GM12878 (cell line): ENCODE measurements around the gene UBAC2. TPM values are rescaled to one million over a fixed set of nuclear protein-coding genes. Genes with fewer than 3 reads are reported as not detected.

Experiments
- ATAC-seq: fragments of 200-7000 bp; cut with Tn5 transposase; 3 replicates; pipeline ENCODE4 v1.9.1; 2020; ENCODE audit warnings: mild to moderate bottlenecking, moderate library complexity
- BruUV-seq: library from RNA; stranded (reverse); fragments of 400-500 nt; replicated peaks from 2 replicates; lab custom pipeline; 2021; lab: Mats Ljungman, UMichigan
- CTCF ChIA-PET: fragments of 300-600 bp; sonication (Branson Sonifier 250); formaldehyde crosslinking; extraction: SDS; loops from one replicate; lab custom pipeline; 2021; ENCODE audit warnings: inconsistent platforms; lab: Yijun Ruan, JAX
- POLR2A ChIA-PET: fragments of 350-600 bp; formaldehyde crosslinking; extraction: SDS; loops from one replicate; lab custom pipeline; 2021; ENCODE audit warnings: inconsistent platforms; lab: Charles Lee
- RAD21 ChIA-PET: fragments of 300-600 bp; sonication (Branson Sonifier 250); formaldehyde crosslinking; loops from one replicate; lab custom pipeline; 2023; ENCODE audit warnings: antibody characterized with exemption; ENCODE audit not compliant: unreplicated experiment; lab: Charles Lee
- SMC1A ChIA-PET: fragments of 300-600 bp; sonication (Branson Sonifier 250); formaldehyde crosslinking; loops from one replicate; lab custom pipeline; 2023; ENCODE audit not compliant: unreplicated experiment, uncharacterized antibody; lab: Charles Lee
- DNase-seq: peaks from one replicate; pipeline ENCODE4 v3.0.0-alpha.2; 2011; ENCODE audit warnings: low read depth, low spot score
- FAIRE-seq: peaks from 3 replicates; lab custom pipeline; 2011; peaks lifted over from hg19 to GRCh38; lab: Jason Lieb, UNC
- H2AFZ ChIP-seq: 2 replicates; pipeline ENCODE4 v1.6.0; 2011; ENCODE audit warnings: low read depth, low read length, control low read depth; ENCODE audit not compliant: control insufficient read depth
- H3K27ac ChIP-seq: 2 replicates; pipeline ENCODE4 v1.5.1; 2011; ENCODE audit warnings: control low read depth; ENCODE audit not compliant: control insufficient read depth, insufficient read depth
- H3K27me3 ChIP-seq, 2 experiments: replicated peaks in 1 of 2; 2 replicates each; pipeline versions ENCODE4 v1.6.0 to v1.6.1; 2011; ENCODE audit warnings: low read length in 1 of 2; ENCODE audit not compliant: control insufficient read depth in 2 of 2, insufficient read depth in 2 of 2
- H3K36me3 ChIP-seq, 2 experiments: 2 replicates each; pipeline ENCODE4 v1.5.1; 2011; ENCODE audit warnings: low read length in 1 of 2; ENCODE audit not compliant: control insufficient read depth in 2 of 2, insufficient read depth in 2 of 2
- H3K4me1 ChIP-seq: 2 replicates; pipeline ENCODE4 v1.6.1; 2011; ENCODE audit warnings: mild to moderate bottlenecking, low read length, moderate library complexity, mixed read lengths; ENCODE audit not compliant: control insufficient read depth, insufficient read depth
- H3K4me2 ChIP-seq: 2 replicates; pipeline ENCODE4 v1.6.0; 2011; ENCODE audit warnings: control low read depth; ENCODE audit not compliant: control insufficient read depth, insufficient read depth
- H3K4me3 ChIP-seq: fragments of 200-600 bp; sonication (generic); 2 replicates; pipeline ENCODE4 v1.5.1; 2016
- H3K79me2 ChIP-seq: 2 replicates; pipeline ENCODE4 v1.6.0; 2011; ENCODE audit warnings: low read length; ENCODE audit not compliant: control insufficient read depth, insufficient read depth
- H3K9ac ChIP-seq: 2 replicates; pipeline ENCODE4 v1.8.0; 2011; ENCODE audit warnings: low read length, control low read depth, mixed read lengths; ENCODE audit not compliant: control insufficient read depth, insufficient read depth
- H3K9me3 ChIP-seq: replicated peaks from 3 replicates; pipeline ENCODE4 v1.5.1; 2011; ENCODE audit warnings: mild to moderate bottlenecking, low read length; ENCODE audit not compliant: control insufficient read depth, insufficient read depth
- H4K20me1 ChIP-seq: 2 replicates; pipeline ENCODE4 v1.6.0; 2011; ENCODE audit not compliant: control insufficient read depth, insufficient read depth
- ASH2L ChIP-seq: fragments of 300-600, 200-600 bp; sonication (generic); IDR thresholded peaks from 2 replicates; pipeline ENCODE4 v1.6.1; 2017; ENCODE audit warnings: low read depth, mild to moderate bottlenecking, borderline replicate concordance
- BHLHE40 ChIP-seq, 2 experiments: fragments of 450-650 bp in 1 of 2; IDR thresholded peaks; 2 replicates each; pipeline ENCODE4 v1.6.1; 2011 to 2017; ENCODE audit warnings: low read depth in 2 of 2, borderline replicate concordance in 1 of 2, improper control_type of control experiment in 1 of 2, low read length in 1 of 2, mild to moderate bottlenecking in 1 of 2
- CREM ChIP-seq: IDR thresholded peaks from 2 replicates; pipeline ENCODE4 v1.6.1; 2014; ENCODE audit warnings: antibody characterized with exemption, low read depth
- FOXM1 ChIP-seq: IDR thresholded peaks from 2 replicates; pipeline ENCODE4 v1.6.1; 2012; ENCODE audit warnings: low read depth, mild to moderate bottlenecking, inconsistent platforms, low read length, moderate library complexity
- MEF2A ChIP-seq: IDR thresholded peaks from 2 replicates; pipeline ENCODE4 v1.6.1; 2011; ENCODE audit warnings: low read depth, mild to moderate bottlenecking, low read length, moderate library complexity; ENCODE audit not compliant: insufficient read depth
- WGBS: methylation state at CpG from one replicate; pipeline ENCODE4 v1.1.6; 2016; ENCODE audit warnings: low lambda C conversion rate; ENCODE audit not compliant: insufficient replicate concordance, insufficient coverage; ENCODE audit errors: missing lambda C conversion rate; 5-methylcytosine and 5-hydroxymethylcytosine counted together
- in situ Hi-C: fragments of 300-500 bp; cut with MboI; formaldehyde crosslinking; loops from 9 replicates; pipeline ENCODE4 v1.14.3; 2018; ENCODE audit warnings: mixed read lengths
- intact Hi-C: fragments of 100-400 bp; cut with micrococcal nuclease; formaldehyde crosslinking; loops from one replicate; pipeline ENCODE4 v1.14.2; 2022; ENCODE audit not compliant: unreplicated experiment
- polyA plus RNA-seq, 11 experiments: library from polyadenylated mRNA; depleted of rRNA in 4 of 11; unstranded in 6 of 11; stranded (reverse) in 5 of 11; fragments of >200 nt; fragmentation: Nextera tagmentation in 4 of 11; fragmentation: Illumina TruSeq in 1 of 11; extraction: Ambion mirVana in 4 of 11; extraction: Trizol in 1 of 11; gene quantifications; 1 replicate in 1 of 11; 2 replicates in 10 of 11; pipeline versions ENCODE4 v1.2.1 to v1.2.3, GENCODE V29; 2011 to 2016; ENCODE audit warnings: inconsistent platforms in 2 of 11, missing spikeins in 2 of 11, low read depth in 1 of 11
- total RNA-seq, 4 experiments: library from RNA; depleted of rRNA in 3 of 4; stranded (reverse); fragments of >200 nt in 3 of 4; fragmentation: Illumina TruSeq in 1 of 4; extraction: Trizol in 1 of 4; gene quantifications; 2 replicates each; pipeline versions ENCODE4 v1.2.1 to v1.2.3, GENCODE V29; 2013 to 2021
- TF ChIP-seq, protein P1 (sequence below): fragments of 450-650 bp; IDR thresholded peaks from 2 replicates; pipeline ENCODE4 v1.6.1; 2017; ENCODE audit warnings: antibody characterized with exemption, mild to moderate bottlenecking, moderate library complexity
- TF ChIP-seq, protein P2 (sequence below): fragments of 450-650 bp; IDR thresholded peaks from 2 replicates; pipeline ENCODE4 v1.6.1; 2017; ENCODE audit warnings: mild to moderate bottlenecking

UBAC2 gene
- total and polyA plus RNA-seq, 10 of the 15 experiments (the other 5 are each of a cell fraction or from before 2014, with no cell fraction given), result 3.0 to 54.6 (median 17.4) TPM

DNA sequence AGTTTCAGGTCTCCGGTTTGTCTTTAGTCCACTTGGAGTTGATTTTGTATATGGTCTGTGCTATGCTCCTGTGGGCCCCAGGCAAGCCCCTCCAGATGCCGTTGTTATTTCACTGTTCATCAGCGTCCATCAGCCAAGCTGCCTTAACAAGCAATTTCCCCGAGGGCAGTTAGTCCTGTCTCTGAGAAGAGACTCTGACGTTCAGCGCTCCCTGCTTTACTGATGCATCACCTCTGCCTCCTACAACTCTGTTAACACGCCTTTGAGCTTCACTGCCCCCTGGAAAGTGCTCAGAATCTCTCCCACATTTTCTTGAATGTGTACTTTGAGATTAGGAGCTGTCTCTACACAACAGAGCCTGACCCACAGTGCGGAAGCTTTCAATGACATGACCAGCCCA, 41.8 kb upstream of the UBAC2 start (continued):
- TF ChIP-seq, protein P1, sequence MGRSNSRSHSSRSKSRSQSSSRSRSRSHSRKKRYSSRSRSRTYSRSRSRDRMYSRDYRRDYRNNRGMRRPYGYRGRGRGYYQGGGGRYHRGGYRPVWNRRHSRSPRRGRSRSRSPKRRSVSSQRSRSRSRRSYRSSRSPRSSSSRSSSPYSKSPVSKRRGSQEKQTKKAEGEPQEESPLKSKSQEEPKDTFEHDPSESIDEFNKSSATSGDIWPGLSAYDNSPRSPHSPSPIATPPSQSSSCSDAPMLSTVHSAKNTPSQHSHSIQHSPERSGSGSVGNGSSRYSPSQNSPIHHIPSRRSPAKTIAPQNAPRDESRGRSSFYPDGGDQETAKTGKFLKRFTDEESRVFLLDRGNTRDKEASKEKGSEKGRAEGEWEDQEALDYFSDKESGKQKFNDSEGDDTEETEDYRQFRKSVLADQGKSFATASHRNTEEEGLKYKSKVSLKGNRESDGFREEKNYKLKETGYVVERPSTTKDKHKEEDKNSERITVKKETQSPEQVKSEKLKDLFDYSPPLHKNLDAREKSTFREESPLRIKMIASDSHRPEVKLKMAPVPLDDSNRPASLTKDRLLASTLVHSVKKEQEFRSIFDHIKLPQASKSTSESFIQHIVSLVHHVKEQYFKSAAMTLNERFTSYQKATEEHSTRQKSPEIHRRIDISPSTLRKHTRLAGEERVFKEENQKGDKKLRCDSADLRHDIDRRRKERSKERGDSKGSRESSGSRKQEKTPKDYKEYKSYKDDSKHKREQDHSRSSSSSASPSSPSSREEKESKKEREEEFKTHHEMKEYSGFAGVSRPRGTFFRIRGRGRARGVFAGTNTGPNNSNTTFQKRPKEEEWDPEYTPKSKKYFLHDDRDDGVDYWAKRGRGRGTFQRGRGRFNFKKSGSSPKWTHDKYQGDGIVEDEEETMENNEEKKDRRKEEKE, result no peak

DNA sequence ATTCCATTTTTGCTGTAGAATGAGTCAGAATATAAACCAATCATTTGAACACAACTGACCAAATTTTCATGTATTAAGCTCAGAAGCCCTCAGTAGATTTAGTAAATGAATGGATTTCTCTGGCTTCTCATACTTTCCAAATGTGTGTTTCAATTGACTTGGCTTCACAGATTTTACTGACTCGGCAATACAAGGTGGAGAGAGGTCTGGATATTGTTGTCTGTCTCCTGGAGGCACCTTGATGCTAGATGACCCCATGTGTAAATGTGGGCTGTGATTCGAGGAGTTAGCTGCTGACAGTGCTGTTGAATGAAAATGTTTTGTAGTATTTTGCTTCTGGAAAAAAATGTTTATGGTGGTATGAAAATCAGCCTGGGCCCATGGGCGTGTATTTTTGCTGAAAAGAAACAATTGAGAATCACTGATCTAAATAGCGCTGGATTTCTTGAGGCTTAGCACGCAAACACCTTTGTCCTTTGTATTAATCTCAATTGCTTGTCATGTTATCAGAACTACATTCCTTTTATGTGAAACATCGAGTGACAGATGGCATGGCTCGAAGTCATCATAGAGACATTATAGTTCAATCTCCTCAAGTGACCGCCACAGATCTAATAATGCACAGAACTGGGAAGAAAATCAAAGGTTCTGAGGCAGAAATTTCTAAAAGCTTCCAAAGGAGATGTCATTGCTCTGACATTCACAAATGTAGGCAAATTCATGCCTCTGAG, 41.2 kb upstream of the UBAC2 start:
- FAIRE-seq (no peak), DNase-seq (no peak), ATAC-seq (no peak)
- no TSS peak for BruUV-seq
- no peaks in the 10 kb centered on the region for H3K9me3 ChIP-seq
- WGBS, result 38% methylated on average over 8 of the region's 8 CpGs
- POLR2A ChIA-PET, result no interaction called here
- no peak overlapping the region for H2AFZ ChIP-seq
- H3K79me2 ChIP-seq, result no peaks in the 10 kb centered on the region
- in situ Hi-C loops, result no loop called here
- peaks cover 0 to 6% of the 10 kb centered on the region in 2 experiments; a peak in 3 of 4 replicates for H3K27me3 ChIP-seq
- H3K4me1 ChIP-seq, result no peaks in the 10 kb centered on the region
- intact Hi-C loops, result no loop called here
- H3K27ac ChIP-seq, result no peak overlapping the region
- CTCF ChIA-PET, result interaction anchor here (1.0 kb wide), 1 partner anchor 99 kb away, joined by 3 read pairs; the partner anchor contains the start of gene GPR18
- no peaks in the 10 kb centered on the region for H4K20me1 ChIP-seq
- TF ChIP-seq MEF2A (no peak), FOXM1 (no peak), CREM (no peak), ASH2L (no peak), BHLHE40 (IDR thresholded peaks at IDR 0.05; ENCODE audit: borderline replicate concordance in 1 of 2, low read depth in 2 of 2, low read length in 1 of 2) (no peak)
- TF ChIP-seq, protein P2, sequence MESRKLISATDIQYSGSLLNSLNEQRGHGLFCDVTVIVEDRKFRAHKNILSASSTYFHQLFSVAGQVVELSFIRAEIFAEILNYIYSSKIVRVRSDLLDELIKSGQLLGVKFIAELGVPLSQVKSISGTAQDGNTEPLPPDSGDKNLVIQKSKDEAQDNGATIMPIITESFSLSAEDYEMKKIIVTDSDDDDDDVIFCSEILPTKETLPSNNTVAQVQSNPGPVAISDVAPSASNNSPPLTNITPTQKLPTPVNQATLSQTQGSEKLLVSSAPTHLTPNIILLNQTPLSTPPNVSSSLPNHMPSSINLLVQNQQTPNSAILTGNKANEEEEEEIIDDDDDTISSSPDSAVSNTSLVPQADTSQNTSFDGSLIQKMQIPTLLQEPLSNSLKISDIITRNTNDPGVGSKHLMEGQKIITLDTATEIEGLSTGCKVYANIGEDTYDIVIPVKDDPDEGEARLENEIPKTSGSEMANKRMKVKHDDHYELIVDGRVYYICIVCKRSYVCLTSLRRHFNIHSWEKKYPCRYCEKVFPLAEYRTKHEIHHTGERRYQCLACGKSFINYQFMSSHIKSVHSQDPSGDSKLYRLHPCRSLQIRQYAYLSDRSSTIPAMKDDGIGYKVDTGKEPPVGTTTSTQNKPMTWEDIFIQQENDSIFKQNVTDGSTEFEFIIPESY, result no peak
- TF ChIP-seq, all 136 proteins: peak for 0
- Histone ChIP-seq H3K9ac (no peak overlapping the region), H3K36me3 (no peaks in the 10 kb centered on the region), H3K4me3 (no peak overlapping the region), H3K4me2 (no peak overlapping the region)
- RAD21 ChIA-PET, result no interaction called here
- SMC1A ChIA-PET, result interaction anchor here (0.7 kb wide), 1 partner anchor 356 kb away, joined by 3 read pairs; no protein-coding TSS in a partner anchor
